AG04450 (cell line): ENCODE data around the gene FBXO44. TPM values are rescaled to one million over a fixed set of nuclear protein-coding genes. Genes with fewer than 3 reads are reported as not detected.

Experiments
- CTCF ChIA-PET: fragments of 300-600, 350-600 bp; formaldehyde crosslinking; extraction: SDS; loops from one replicate; lab custom pipeline; 2022; ENCODE audit warnings: antibody characterized with exemption, inconsistent platforms; lab: Charles Lee
- POLR2A ChIA-PET: fragments of 350-600 bp; formaldehyde crosslinking; extraction: SDS; loops from one replicate; lab custom pipeline; 2021; ENCODE audit warnings: antibody characterized with exemption, inconsistent platforms; lab: Yijun Ruan, JAX
- DNase-seq: peaks from one replicate; pipeline ENCODE4 v3.0.0-alpha.2; 2011; ENCODE audit warnings: low read depth, low spot score
- H3K27ac ChIP-seq: one replicate; pipeline ENCODE4 v1.5.1; 2012; ENCODE audit warnings: low read depth, low read length, control low read depth
- H3K27me3 ChIP-seq: one replicate; pipeline ENCODE4 v1.6.0; 2012; ENCODE audit warnings: low read length; ENCODE audit not compliant: control insufficient read depth, insufficient read depth
- H3K4me3 ChIP-seq: 2 replicates; pipeline ENCODE4 v1.5.1; 2011; ENCODE audit warnings: mild to moderate bottlenecking, low read depth, low read length, control low read depth
- H3K9me3 ChIP-seq: 2 replicates; pipeline ENCODE4 v1.5.1; 2012; ENCODE audit warnings: low read length; ENCODE audit not compliant: control insufficient read depth, insufficient read depth
- polyA plus RNA-seq: library from polyadenylated mRNA; depleted of rRNA; stranded (reverse); fragments of >200 nt; gene quantifications from 2 replicates; pipeline ENCODE4 v1.2.3, GENCODE V29; 2011
- TF ChIP-seq, protein P1 (sequence below): IDR thresholded peaks from 2 replicates; pipeline ENCODE4 v1.5.1; 2011; ENCODE audit warnings: low read depth, low read length, control low read depth, inconsistent platforms

Gene FBXO44
- polyA plus RNA-seq, 1 experiment = 12.3 TPM

DNA sequence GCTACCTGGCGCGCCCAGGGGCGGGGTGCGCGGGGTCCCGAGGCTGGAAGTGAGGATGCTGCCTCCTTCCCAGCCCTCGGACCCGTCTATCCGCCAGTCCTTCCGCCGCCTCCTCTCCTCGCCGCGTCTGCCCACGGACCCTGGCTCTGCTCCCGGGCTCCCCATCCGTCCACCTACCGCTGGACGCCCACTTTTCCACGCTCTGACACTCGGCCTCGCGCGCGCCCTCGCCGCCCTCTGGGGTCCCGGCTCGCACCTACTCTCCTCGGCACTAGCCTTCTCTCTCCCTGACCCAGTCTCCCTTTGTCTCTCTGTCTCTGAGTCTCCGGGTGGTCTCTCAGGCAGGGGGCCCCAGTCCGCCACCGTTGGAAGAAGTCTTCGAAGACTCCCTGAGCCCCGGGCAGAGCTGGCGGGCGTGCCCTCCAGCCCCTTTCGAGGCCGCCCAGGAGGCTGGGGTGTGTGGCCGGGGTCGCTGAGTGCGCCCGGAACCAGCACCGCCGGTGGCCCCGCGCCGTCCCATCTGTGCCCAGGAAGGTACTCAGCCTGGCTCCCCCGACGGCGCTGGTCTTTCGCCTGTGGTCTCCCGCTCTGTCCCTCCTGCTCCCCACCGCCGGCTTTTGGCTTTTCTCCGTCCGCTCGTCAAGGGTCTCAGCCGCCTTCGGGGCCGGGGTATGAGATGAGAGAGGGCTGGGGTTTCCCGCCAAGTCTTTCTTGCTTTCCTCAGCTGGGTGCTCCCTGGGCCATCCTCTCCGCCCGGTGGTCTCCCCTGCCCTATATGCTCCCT, 37.4 kb downstream of the FBXO44 start:
- no peaks in the 10 kb centered on the region for H3K9me3 ChIP-seq
- ChIA-PET POLR2A (no interaction called here), CTCF (no interaction called here)
- TF ChIP-seq, protein P1, sequence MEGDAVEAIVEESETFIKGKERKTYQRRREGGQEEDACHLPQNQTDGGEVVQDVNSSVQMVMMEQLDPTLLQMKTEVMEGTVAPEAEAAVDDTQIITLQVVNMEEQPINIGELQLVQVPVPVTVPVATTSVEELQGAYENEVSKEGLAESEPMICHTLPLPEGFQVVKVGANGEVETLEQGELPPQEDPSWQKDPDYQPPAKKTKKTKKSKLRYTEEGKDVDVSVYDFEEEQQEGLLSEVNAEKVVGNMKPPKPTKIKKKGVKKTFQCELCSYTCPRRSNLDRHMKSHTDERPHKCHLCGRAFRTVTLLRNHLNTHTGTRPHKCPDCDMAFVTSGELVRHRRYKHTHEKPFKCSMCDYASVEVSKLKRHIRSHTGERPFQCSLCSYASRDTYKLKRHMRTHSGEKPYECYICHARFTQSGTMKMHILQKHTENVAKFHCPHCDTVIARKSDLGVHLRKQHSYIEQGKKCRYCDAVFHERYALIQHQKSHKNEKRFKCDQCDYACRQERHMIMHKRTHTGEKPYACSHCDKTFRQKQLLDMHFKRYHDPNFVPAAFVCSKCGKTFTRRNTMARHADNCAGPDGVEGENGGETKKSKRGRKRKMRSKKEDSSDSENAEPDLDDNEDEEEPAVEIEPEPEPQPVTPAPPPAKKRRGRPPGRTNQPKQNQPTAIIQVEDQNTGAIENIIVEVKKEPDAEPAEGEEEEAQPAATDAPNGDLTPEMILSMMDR = no peak
- H3K27ac ChIP-seq = no peak overlapping the region
- no peak for DNase-seq
- H3K4me3 ChIP-seq = no peak overlapping the region
- H3K27me3 ChIP-seq = peaks cover 62% of the 10 kb centered on the region

DNA sequence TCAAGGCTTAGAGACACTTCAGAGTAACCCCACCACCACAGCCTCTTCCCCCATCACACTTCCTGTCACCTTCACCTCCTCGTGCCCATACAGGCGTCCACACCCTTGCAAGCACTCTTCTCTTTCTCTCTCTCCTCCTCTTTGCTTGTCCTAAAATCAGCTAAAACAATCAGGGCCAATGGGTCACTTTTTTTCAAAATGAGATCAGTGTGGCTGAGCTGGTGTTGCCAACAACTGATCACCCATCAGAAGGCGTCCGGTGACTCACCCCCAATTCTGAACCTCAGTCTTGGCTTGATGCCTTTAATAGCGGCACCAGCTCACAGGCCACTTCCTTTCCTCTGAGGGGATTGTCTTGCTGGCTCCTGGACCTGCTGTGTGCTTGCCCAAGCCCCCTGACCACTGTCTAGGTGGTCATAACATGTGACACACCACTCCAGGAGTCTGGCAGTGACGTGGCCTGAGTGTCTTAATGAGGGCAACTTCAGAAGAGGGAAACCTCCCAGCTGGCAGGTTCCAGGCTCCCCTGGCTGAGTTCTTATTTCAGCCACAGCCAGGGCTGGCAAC, 38.4 kb downstream of the FBXO44 start:
- POLR2A ChIA-PET = interaction anchor here (1.2 kb wide), 1 partner anchor 11 kb away, joined by 4 read pairs; no protein-coding TSS in a partner anchor
- CTCF ChIA-PET = interaction anchor here (1.0 kb wide), 1 partner anchor 29 kb away, joined by 3 read pairs; the partner anchor contains the start of gene FBXO6
- no peak overlapping the region for H3K4me3 ChIP-seq
- DNase-seq = no peak
- H3K9me3 ChIP-seq = no peaks in the 10 kb centered on the region
- H3K27me3 ChIP-seq = peaks cover 66% of the 10 kb centered on the region
- TF ChIP-seq, protein P1 = no peak
- H3K27ac ChIP-seq = no peak overlapping the region

DNA sequence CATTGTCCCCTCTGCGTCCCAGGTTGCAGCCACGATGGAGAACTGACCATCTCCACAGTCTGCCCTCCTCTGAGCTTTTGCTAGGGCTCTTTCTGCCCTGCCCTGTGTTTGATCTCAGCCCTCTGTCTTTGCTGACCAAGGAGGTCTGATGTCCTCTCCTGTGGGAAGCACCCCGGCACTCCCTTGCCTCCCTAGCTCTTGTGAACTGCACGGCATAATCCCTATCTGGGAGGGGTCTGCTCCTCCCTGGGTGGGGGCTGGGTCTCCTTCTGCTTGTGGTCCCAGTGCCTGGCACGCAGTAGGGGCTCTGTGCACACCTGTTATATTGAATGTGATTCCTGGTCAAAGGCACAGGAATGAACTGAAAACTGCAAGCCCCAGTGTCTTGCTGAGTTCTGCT, 39.2 kb downstream of the FBXO44 start:
- TF ChIP-seq, protein P1 = no peak
- ChIA-PET POLR2A (interaction anchor here (1.2 kb wide), 1 partner anchor 12 kb away, joined by 4 read pairs; no protein-coding TSS in a partner anchor), CTCF (interaction anchor here (1.0 to 1.1 kb wide), 3 partner anchors 14 to 656 kb away, joined by 3 to 4 read pairs (median 3); partner anchors contain the start of gene FBXO6)
- H3K9me3 ChIP-seq = no peaks in the 10 kb centered on the region
- H3K27ac ChIP-seq = no peak overlapping the region
- H3K27me3 ChIP-seq = peaks cover 68% of the 10 kb centered on the region
- no peak for DNase-seq
- no peak overlapping the region for H3K4me3 ChIP-seq

DNA sequence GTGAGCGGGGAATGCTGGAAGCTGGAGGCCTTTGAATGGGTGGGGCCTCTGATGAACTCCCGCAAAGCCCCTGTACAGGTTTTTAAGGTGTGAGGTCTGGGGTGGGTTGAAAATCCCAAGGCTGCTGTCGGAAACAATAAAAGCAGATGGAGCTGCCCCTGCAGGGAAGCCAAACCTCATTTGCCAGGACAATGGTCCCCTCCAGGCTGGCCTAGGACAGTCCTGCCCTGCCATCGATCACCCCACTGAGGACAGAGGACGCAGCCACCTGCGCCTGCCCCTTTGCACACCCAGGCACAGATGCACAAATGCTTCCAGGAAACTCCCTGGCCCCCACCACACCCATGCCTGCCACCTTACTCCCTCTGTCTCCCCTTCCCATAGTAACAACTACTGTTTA, 41.2 kb downstream of the FBXO44 start:
- no peak overlapping the region for H3K4me3 ChIP-seq
- no peak overlapping the region for H3K27ac ChIP-seq
- DNase-seq = no peak
- TF ChIP-seq, protein P1 = no peak
- peaks cover 60% of the 10 kb centered on the region for H3K27me3 ChIP-seq
- ChIA-PET CTCF (interaction anchor here (1.2 to 1.5 kb wide), 2 partner anchors 14 to 15 kb away, joined by 3 to 6 read pairs; no protein-coding TSS in a partner anchor), POLR2A (no interaction called here)
- no peaks in the 10 kb centered on the region; the same call in 1 of the 2 replicates for H3K9me3 ChIP-seq
